RCC 7860 (cell line): Measurements from ENCODE around the gene ALK.

Source experiments
- DNase-seq: peaks from one replicate; pipeline ENCODE4 v3.0.0-alpha.2; 2015; ENCODE audit warnings: low spot score
- FAIRE-seq: peaks from 2 replicates; lab custom pipeline; 2012; peaks lifted over from hg19 to GRCh38; lab: Jason Lieb, UNC

The ALK gene

GRCh38 chr2:29390136-29390535 lies 531.2 kb downstream of the ALK start:
- FAIRE-seq (no peak), DNase-seq (no peak)

GRCh38 chr2:29389686-29390085 lies 531.7 kb downstream of the ALK start:
- FAIRE-seq (no peak), DNase-seq (no peak)

GRCh38 chr2:29388071-29388470 lies 533.3 kb downstream of the ALK start:
- no peak for FAIRE-seq
- no peak for DNase-seq

- DNase-seq (no peak), FAIRE-seq (no peak)
These were observed 538.9 kb downstream of the ALK start for GRCh38 chr2:29382486-29382885.

- FAIRE-seq (no peak), DNase-seq (no peak)
These were observed 543.6 kb downstream of the ALK start for GRCh38 chr2:29377788-29378187.

GRCh38 chr2:29376541-29376940 lies 544.8 kb downstream of the ALK start:
- FAIRE-seq = no peak
- DNase-seq = no peak

- FAIRE-seq (no peak), DNase-seq (no peak)
These were observed 545.5 kb downstream of the ALK start for GRCh38 chr2:29375843-29376242.

- no peak for FAIRE-seq
These were observed 546.6 kb downstream of the ALK start for GRCh38 chr2:29374823-29375222.

GRCh38 chr2:29373870-29374269 lies 547.5 kb downstream of the ALK start:
- no peak for FAIRE-seq

More at GRCh38 chr2:29374823-29375222, 546.6 kb downstream of the ALK start:
- peak; percentile 7 for DNase-seq

GRCh38 chr2:29372185-29372584 lies 549.2 kb downstream of the ALK start:
- FAIRE-seq = no peak
- no peak for DNase-seq

More at GRCh38 chr2:29373870-29374269, 547.5 kb downstream of the ALK start:
- no peak for DNase-seq

- no peak for FAIRE-seq
- no peak for DNase-seq
These were observed 550.7 kb downstream of the ALK start for GRCh38 chr2:29370581-29371125.

GRCh38 chr2:29370173-29370572 lies 551.2 kb downstream of the ALK start:
- no peak for FAIRE-seq
- no peak for DNase-seq

- no peak for FAIRE-seq
These were observed 552.7 kb downstream of the ALK start for GRCh38 chr2:29368659-29369040.

GRCh38 chr2:29367986-29368658 lies 553.3 kb downstream of the ALK start:
- no peak for FAIRE-seq
- DNase-seq = no peak

More at GRCh38 chr2:29368659-29369040, 552.7 kb downstream of the ALK start:
- DNase-seq = no peak

GRCh38 chr2:29363111-29363510 lies 558.3 kb downstream of the ALK start:
- FAIRE-seq = no peak
- no peak for DNase-seq

GRCh38 chr2:29361231-29361630 lies 560.2 kb downstream of the ALK start:
- no peak for DNase-seq
- no peak for FAIRE-seq

- FAIRE-seq = no peak
- no peak for DNase-seq
These were observed 561.2 kb downstream of the ALK start for GRCh38 chr2:29360016-29360784.

- no peak for DNase-seq
- no peak for FAIRE-seq
These were observed 567.9 kb downstream of the ALK start for GRCh38 chr2:29353403-29353991.

GRCh38 chr2:29351916-29352591 lies 569.3 kb downstream of the ALK start:
- no peak for FAIRE-seq

GRCh38 chr2:29351248-29351647 lies 570.1 kb downstream of the ALK start:
- DNase-seq (no peak), FAIRE-seq (no peak)

More at GRCh38 chr2:29351916-29352591, 569.3 kb downstream of the ALK start:
- DNase-seq = no peak
